Rectal smooth muscle tissue (tissue), 1 donor: ENCODE measurements around the gene TXLNB.
"Not testable (repeated sequence)": the region's sequence is repeated elsewhere in the genome, so short reads cannot be mapped to it uniquely, and the experiment has no call there.

Experiments used
- H3K27ac ChIP-seq: one replicate; pipeline ENCODE4 v1.7.0; 2013; ENCODE audit warnings: low read depth, low read length, inconsistent platforms
- H3K27me3 ChIP-seq: one replicate; pipeline ENCODE4 v1.7.0; 2013; ENCODE audit warnings: low read length; ENCODE audit not compliant: control insufficient read depth, insufficient read depth
- H3K36me3 ChIP-seq: one replicate; pipeline ENCODE4 v1.7.0; 2013; ENCODE audit warnings: low read length; ENCODE audit not compliant: control insufficient read depth, insufficient read depth
- H3K4me1 ChIP-seq: one replicate; pipeline ENCODE4 v1.7.0; 2013; ENCODE audit warnings: low read length; ENCODE audit not compliant: control insufficient read depth, insufficient read depth
- H3K4me3 ChIP-seq: one replicate; pipeline ENCODE4 v1.7.0; 2013; ENCODE audit warnings: low read length
- H3K9ac ChIP-seq: one replicate; pipeline ENCODE4 v1.7.0; 2013; ENCODE audit warnings: low read length

TXLNB gene

GRCh38 chr6:139240161-139241010, 51.4 kb downstream of the TXLNB start:
- Histone ChIP-seq H3K27ac (peak overlapping the region; percentile 50), H3K27me3 (no peaks in the 10 kb centered on the region), H3K4me1 (peaks cover 11% of the 10 kb centered on the region), H3K36me3 (no peaks in the 10 kb centered on the region), H3K4me3 (no peak overlapping the region), H3K9ac (no peak overlapping the region)

- Histone ChIP-seq H3K27me3 (no peaks in the 10 kb centered on the region), H3K27ac (no peak overlapping the region), H3K4me3 (no peak overlapping the region), H3K36me3 (no peaks in the 10 kb centered on the region), H3K9ac (no peak overlapping the region), H3K4me1 (peaks cover 11% of the 10 kb centered on the region)
These were observed 52.7 kb downstream of the TXLNB start for GRCh38 chr6:139239064-139239463.

GRCh38 chr6:139236105-139236504, 55.7 kb downstream of the TXLNB start:
- no peaks in the 10 kb centered on the region for H3K27me3 ChIP-seq
- H3K36me3 ChIP-seq = no peaks in the 10 kb centered on the region
- no peak overlapping the region for H3K27ac ChIP-seq
- no peak overlapping the region for H3K4me3 ChIP-seq
- H3K9ac ChIP-seq = no peak overlapping the region
- H3K4me1 ChIP-seq = peaks cover 8% of the 10 kb centered on the region

- H3K4me1 ChIP-seq = peaks cover 5% of the 10 kb centered on the region
- H3K27ac ChIP-seq = no peak overlapping the region
- H3K27me3 ChIP-seq = no peaks in the 10 kb centered on the region
- no peak overlapping the region for H3K9ac ChIP-seq
- no peaks in the 10 kb centered on the region for H3K36me3 ChIP-seq
- no peak overlapping the region for H3K4me3 ChIP-seq
These were observed 56.1 kb downstream of the TXLNB start for GRCh38 chr6:139235661-139236060.

GRCh38 chr6:139234193-139234592, 57.6 kb downstream of the TXLNB start:
- not testable (repeated sequence) for H3K27ac ChIP-seq, H3K4me3 ChIP-seq, H3K36me3 ChIP-seq, H3K4me1 ChIP-seq, H3K27me3 ChIP-seq, H3K9ac ChIP-seq

- H3K9ac ChIP-seq = no peak overlapping the region
- H3K27me3 ChIP-seq = no peaks in the 10 kb centered on the region
- H3K27ac ChIP-seq = no peak overlapping the region
- H3K4me1 ChIP-seq = no peaks in the 10 kb centered on the region
- no peak overlapping the region for H3K4me3 ChIP-seq
- H3K36me3 ChIP-seq = no peaks in the 10 kb centered on the region
These were observed 60.6 kb downstream of the TXLNB start for GRCh38 chr6:139231206-139231605.

GRCh38 chr6:139230391-139230840, 61.4 kb downstream of the TXLNB start:
- H3K36me3 ChIP-seq = no peaks in the 10 kb centered on the region
- no peak overlapping the region for H3K9ac ChIP-seq
- H3K4me1 ChIP-seq = no peaks in the 10 kb centered on the region
- no peaks in the 10 kb centered on the region for H3K27me3 ChIP-seq
- no peak overlapping the region for H3K27ac ChIP-seq
- H3K4me3 ChIP-seq = no peak overlapping the region

GRCh38 chr6:139228387-139228786, 63.4 kb downstream of the TXLNB start:
- not testable (repeated sequence) for H3K9ac ChIP-seq, H3K4me3 ChIP-seq, H3K27me3 ChIP-seq, H3K4me1 ChIP-seq, H3K36me3 ChIP-seq, H3K27ac ChIP-seq

- H3K9ac ChIP-seq = no peak overlapping the region
- H3K4me3 ChIP-seq = no peak overlapping the region
- H3K4me1 ChIP-seq = no peaks in the 10 kb centered on the region
- no peaks in the 10 kb centered on the region for H3K27me3 ChIP-seq
- H3K27ac ChIP-seq = peak overlapping the region; percentile 2
- no peaks in the 10 kb centered on the region for H3K36me3 ChIP-seq
These were observed 72.1 kb downstream of the TXLNB start for GRCh38 chr6:139219746-139220145.

- H3K4me3 ChIP-seq = no peak overlapping the region
- no peak overlapping the region for H3K9ac ChIP-seq
- no peaks in the 10 kb centered on the region for H3K27me3 ChIP-seq
- no peaks in the 10 kb centered on the region for H3K4me1 ChIP-seq
- H3K36me3 ChIP-seq = no peaks in the 10 kb centered on the region
- H3K27ac ChIP-seq = peak overlapping the region; percentile 2
These were observed 72.5 kb downstream of the TXLNB start for GRCh38 chr6:139219271-139219729.

- H3K4me3 ChIP-seq = not testable (repeated sequence)
These were observed 79.3 kb downstream of the TXLNB start for GRCh38 chr6:139212460-139212859.

GRCh38 chr6:139210766-139211165, 81.0 kb downstream of the TXLNB start:
- H3K27me3 ChIP-seq, H3K4me3 ChIP-seq: not testable (repeated sequence)

More at GRCh38 chr6:139212460-139212859, 79.3 kb downstream of the TXLNB start:
- H3K27me3 ChIP-seq, H3K36me3 ChIP-seq, H3K27ac ChIP-seq, H3K4me1 ChIP-seq, H3K9ac ChIP-seq: not testable (repeated sequence)

GRCh38 chr6:139205843-139206242, 86.0 kb downstream of the TXLNB start:
- Histone ChIP-seq H3K4me1 (no peaks in the 10 kb centered on the region), H3K36me3 (no peaks in the 10 kb centered on the region), H3K9ac (no peak overlapping the region), H3K4me3 (no peak overlapping the region), H3K27ac (no peak overlapping the region), H3K27me3 (no peaks in the 10 kb centered on the region)

More at GRCh38 chr6:139210766-139211165, 81.0 kb downstream of the TXLNB start:
- H3K36me3 ChIP-seq, H3K27ac ChIP-seq, H3K4me1 ChIP-seq, H3K9ac ChIP-seq: not testable (repeated sequence)
